SK-N-MC (cell line): ENCODE data around the gene SMYD1.

Experiments used
- DNase-seq: peaks from one replicate; pipeline ENCODE4 v3.0.0-alpha.2; 2011; ENCODE audit warnings: low read depth, low spot score
- H3K27ac ChIP-seq: fragments of 200-600 bp; sonication (generic); 2 replicates; pipeline ENCODE4 v1.5.1; 2016; ENCODE audit warnings: mixed run types
- H3K36me3 ChIP-seq: fragments of 200-600 bp; sonication (generic); 2 replicates; pipeline ENCODE4 v1.6.1; 2017; ENCODE audit warnings: antibody characterized with exemption, low read length, mixed read lengths; ENCODE audit not compliant: insufficient read depth
- H3K4me3 ChIP-seq: fragments of 200-600 bp; sonication (generic); 2 replicates; pipeline ENCODE4 v1.5.1; 2016
- H3K9ac ChIP-seq: fragments of 200-600 bp; sonication (generic); 2 replicates; pipeline ENCODE4 v1.8.0; 2017; ENCODE audit warnings: mixed run types, mixed read lengths; ENCODE audit not compliant: insufficient read length
- H3K9me3 ChIP-seq: fragments of 200-600 bp; sonication (generic); 2 replicates; pipeline ENCODE4 v1.6.1; 2017; ENCODE audit warnings: low read depth, mild to moderate bottlenecking, antibody characterized with exemption, low read length, moderate library complexity, mixed read lengths
- EZH2 ChIP-seq: fragments of 200-600 bp; sonication (generic); IDR thresholded peaks from one replicate; pipeline ENCODE4 v1.6.1; 2017; ENCODE audit warnings: antibody characterized with exemption
- FOXP2 ChIP-seq: optimal IDR thresholded peaks from 2 replicates; pipeline ENCODE3; 2011; ENCODE audit warnings: mild to moderate bottlenecking, moderate library complexity; ENCODE audit not compliant: insufficient read depth; ENCODE audit errors: extremely low read length, control extremely low read depth
- POLR2AphosphoS5 ChIP-seq: IDR thresholded peaks from 2 replicates; pipeline ENCODE4 v1.6.1; 2012; ENCODE audit warnings: mild to moderate bottlenecking, low read depth, low read length, borderline replicate concordance

The SMYD1 gene

GRCh38 chr2:88131201-88131998, 63.8 kb downstream of the SMYD1 start:
- no peak overlapping the region for H3K27ac ChIP-seq
- H3K36me3 ChIP-seq, result no peaks in the 10 kb centered on the region
- no peaks in the 10 kb centered on the region for H3K9me3 ChIP-seq
- no peak overlapping the region for H3K4me3 ChIP-seq
- no peak for DNase-seq
- no peak overlapping the region for H3K9ac ChIP-seq
- TF ChIP-seq EZH2, result no peak

- no peak overlapping the region for H3K4me3 ChIP-seq
- H3K27ac ChIP-seq, result no peak overlapping the region
- no peaks in the 10 kb centered on the region for H3K36me3 ChIP-seq
- no peak overlapping the region for H3K9ac ChIP-seq
- DNase-seq, result no peak
- no peak for TF ChIP-seq EZH2
- no peak for TF ChIP-seq POLR2AphosphoS5
- TF ChIP-seq FOXP2, result no peak
- H3K9me3 ChIP-seq, result no peaks in the 10 kb centered on the region
Measured at GRCh38 chr2:88131999-88132368, 64.4 kb downstream of the SMYD1 start.

- H3K27ac ChIP-seq, result no peak overlapping the region
- H3K9me3 ChIP-seq, result no peaks in the 10 kb centered on the region
- TF ChIP-seq POLR2AphosphoS5, result no peak
- no peak for TF ChIP-seq EZH2
- TF ChIP-seq FOXP2, result no peak
- no peak overlapping the region for H3K4me3 ChIP-seq
- no peaks in the 10 kb centered on the region for H3K36me3 ChIP-seq
- DNase-seq, result no peak
- no peak overlapping the region for H3K9ac ChIP-seq
Measured at GRCh38 chr2:88133875-88134274, 66.2 kb downstream of the SMYD1 start.

GRCh38 chr2:88136817-88137216, 69.2 kb downstream of the SMYD1 start:
- DNase-seq, result no peak
- Histone ChIP-seq H3K9ac (no peak overlapping the region), H3K27ac (no peak overlapping the region), H3K4me3 (no peak overlapping the region), H3K36me3 (no peaks in the 10 kb centered on the region), H3K9me3 (peaks cover 1% of the 10 kb centered on the region; the same call in 1 of the 2 replicates)
- TF ChIP-seq FOXP2 (no peak), POLR2AphosphoS5 (no peak), EZH2 (no peak)

GRCh38 chr2:88137833-88138232, 70.2 kb downstream of the SMYD1 start:
- peaks cover 3% of the 10 kb centered on the region; the same call in 1 of the 2 replicates for H3K9me3 ChIP-seq

GRCh38 chr2:88139203-88139702, 71.6 kb downstream of the SMYD1 start:
- no peak for TF ChIP-seq FOXP2
- TF ChIP-seq EZH2, result no peak
- no peak for TF ChIP-seq POLR2AphosphoS5
- no peak for DNase-seq
- H3K9me3 ChIP-seq, result peaks cover 3% of the 10 kb centered on the region; the same call in 1 of the 2 replicates
- H3K9ac ChIP-seq, result no peak overlapping the region
- no peak overlapping the region for H3K4me3 ChIP-seq
- no peaks in the 10 kb centered on the region for H3K36me3 ChIP-seq
- H3K27ac ChIP-seq, result no peak overlapping the region

More at GRCh38 chr2:88137833-88138232, 70.2 kb downstream of the SMYD1 start:
- Histone ChIP-seq H3K36me3 (no peaks in the 10 kb centered on the region), H3K4me3 (no peak overlapping the region), H3K27ac (no peak overlapping the region), H3K9ac (no peak overlapping the region)
- no peak for DNase-seq
- TF ChIP-seq POLR2AphosphoS5, result no peak
- TF ChIP-seq EZH2, result no peak
- TF ChIP-seq FOXP2, result no peak

GRCh38 chr2:88139804-88140203, 72.2 kb downstream of the SMYD1 start:
- H3K9me3 ChIP-seq, result peaks cover 3% of the 10 kb centered on the region; the same call in 1 of the 2 replicates
- no peak overlapping the region for H3K27ac ChIP-seq
- TF ChIP-seq EZH2 (no peak), FOXP2 (no peak)
- no peak overlapping the region for H3K9ac ChIP-seq
- no peak overlapping the region for H3K4me3 ChIP-seq
- H3K36me3 ChIP-seq, result no peaks in the 10 kb centered on the region
- no peak for DNase-seq

- TF ChIP-seq POLR2AphosphoS5 (no peak), EZH2 (no peak), FOXP2 (no peak)
Measured at GRCh38 chr2:88141952-88142351, 74.3 kb downstream of the SMYD1 start.

GRCh38 chr2:88144271-88144670, 76.6 kb downstream of the SMYD1 start:
- no peak for DNase-seq
- TF ChIP-seq POLR2AphosphoS5 (no peak), FOXP2 (no peak), EZH2 (no peak)
- Histone ChIP-seq H3K36me3 (no peaks in the 10 kb centered on the region), H3K27ac (no peak overlapping the region), H3K4me3 (no peak overlapping the region), H3K9ac (no peak overlapping the region), H3K9me3 (peaks cover 3% of the 10 kb centered on the region; the same call in 1 of the 2 replicates)

More at GRCh38 chr2:88141952-88142351, 74.3 kb downstream of the SMYD1 start:
- Histone ChIP-seq H3K36me3 (no peaks in the 10 kb centered on the region), H3K4me3 (no peak overlapping the region), H3K9ac (no peak overlapping the region), H3K9me3 (peaks cover 3% of the 10 kb centered on the region; the same call in 1 of the 2 replicates), H3K27ac (no peak overlapping the region)
- DNase-seq, result no peak
